HEK293 (cell line): Measurements from ENCODE around the gene TPO.

Experiments used
- CTCF ChIA-PET: fragments of 350-600 bp; formaldehyde crosslinking; extraction: SDS; loops from one replicate; lab custom pipeline; 2021; ENCODE audit warnings: antibody characterized with exemption; lab: Yijun Ruan, JAX
- POLR2A ChIA-PET: fragments of 300-600 bp; formaldehyde crosslinking; extraction: SDS; loops from one replicate; lab custom pipeline; 2020; ENCODE audit warnings: antibody characterized with exemption, inconsistent platforms; lab: Yijun Ruan, JAX
- H3K27ac ChIP-seq: fragments of 200-500 bp; sonication (Bioruptor generic); 2 replicates; pipeline ENCODE4 v1.5.1; 2014; ENCODE audit warnings: low read depth, low read length, control low read depth, inconsistent platforms; ENCODE audit errors: extremely low read depth
- H3K36me3 ChIP-seq, 2 experiments: fragments of 200-500 bp in 1 of 2; sonication (Bioruptor generic) in 1 of 2; 1 replicate in 1 of 2; 2 replicates in 1 of 2; pipeline ENCODE4 v1.5.1; 2014 to 2017; ENCODE audit warnings: inconsistent platforms in 2 of 2, low read length in 2 of 2; ENCODE audit not compliant: control insufficient read depth in 2 of 2, insufficient read depth in 1 of 2
- H3K4me1 ChIP-seq: fragments of 200-500 bp; sonication (Bioruptor generic); 2 replicates; pipeline ENCODE4 v1.5.1; 2014; ENCODE audit warnings: mild to moderate bottlenecking, low read length, inconsistent platforms; ENCODE audit not compliant: control insufficient read depth, insufficient read depth
- H3K4me3 ChIP-seq: 2 replicates; pipeline ENCODE4 v1.5.1; 2011; ENCODE audit warnings: low read depth, mild to moderate bottlenecking, control low read depth, low read length, moderate library complexity
- H3K9me3 ChIP-seq: fragments of 200-500 bp; sonication (Bioruptor generic); 2 replicates; pipeline ENCODE4 v1.5.1; 2014; ENCODE audit warnings: low read depth, low read length, inconsistent platforms; ENCODE audit not compliant: control insufficient read depth, insufficient read depth
- BCL11B ChIP-seq: fragments of 450-650 bp; formaldehyde crosslinking; IDR thresholded peaks from 2 replicates; pipeline ENCODE4 v1.5.1; 2016; ENCODE audit warnings: low read depth, missing biosample characterization, missing genetic modification characterization
- CTCF ChIP-seq: fragments of 450-650 bp; formaldehyde crosslinking; IDR thresholded peaks from 2 replicates; pipeline ENCODE4 v1.5.1; 2016; ENCODE audit warnings: missing biosample characterization, missing genetic modification characterization
- GLIS1 ChIP-seq: fragments of 450-650 bp; formaldehyde crosslinking; IDR thresholded peaks from 2 replicates; pipeline ENCODE4 v1.5.1; 2016; ENCODE audit warnings: missing biosample characterization, missing genetic modification characterization
- HOXC10 ChIP-seq: sonication (generic); formaldehyde crosslinking; IDR thresholded peaks from 2 replicates; pipeline ENCODE4 v1.8.1; 2023; ENCODE audit warnings: mild to moderate bottlenecking, missing genetic modification reagents
- SP7 ChIP-seq: fragments of 450-650 bp; formaldehyde crosslinking; IDR thresholded peaks from 2 replicates; pipeline ENCODE4 v1.5.1; 2016; ENCODE audit warnings: missing biosample characterization, missing genetic modification characterization
- ZBTB21 ChIP-seq: fragments of 450-650 bp; formaldehyde crosslinking; IDR thresholded peaks from 2 replicates; pipeline ENCODE4 v1.5.1; 2017; ENCODE audit warnings: missing biosample characterization, missing genetic modification characterization
- ZNF114 ChIP-seq: fragments of 450-650 bp; formaldehyde crosslinking; IDR thresholded peaks from 2 replicates; pipeline ENCODE4 v1.5.0; 2017; ENCODE audit warnings: missing biosample characterization, missing genetic modification characterization
- ZNF132 ChIP-seq: fragments of 450-650 bp; formaldehyde crosslinking; IDR thresholded peaks from 2 replicates; pipeline ENCODE4 v1.5.1; 2017; ENCODE audit warnings: missing biosample characterization, missing genetic modification characterization, borderline replicate concordance
- ZNF138 ChIP-seq: fragments of 450-650 bp; formaldehyde crosslinking; IDR thresholded peaks from 2 replicates; pipeline ENCODE4 v1.5.1; 2016; ENCODE audit warnings: missing biosample characterization, missing genetic modification characterization, borderline replicate concordance
- ZNF146 ChIP-seq: fragments of 450-650 bp; formaldehyde crosslinking; IDR thresholded peaks from 2 replicates; pipeline ENCODE4 v1.5.1; 2016; ENCODE audit warnings: missing biosample characterization, missing genetic modification characterization
- ZNF18 ChIP-seq: fragments of 450-650 bp; formaldehyde crosslinking; IDR thresholded peaks from 2 replicates; pipeline ENCODE4 v1.5.1; 2016; ENCODE audit warnings: missing biosample characterization, missing genetic modification characterization
- ZNF335 ChIP-seq: fragments of 450-650 bp; formaldehyde crosslinking; conservative IDR thresholded peaks from 2 replicates; pipeline ENCODE4 v1.5.1; 2016; ENCODE audit warnings: missing biosample characterization, missing genetic modification characterization
- ZNF37A ChIP-seq: fragments of 450-650 bp; IDR thresholded peaks from 2 replicates; pipeline ENCODE4 v1.5.1; 2018; ENCODE audit warnings: missing biosample characterization, missing genetic modification characterization
- ZNF510 ChIP-seq: fragments of 450-650 bp; formaldehyde crosslinking; IDR thresholded peaks from 2 replicates; pipeline ENCODE4 v1.5.1; 2018; ENCODE audit warnings: mild to moderate bottlenecking, missing genetic modification characterization, missing biosample characterization; ENCODE audit not compliant: insufficient replicate concordance
- ZNF544 ChIP-seq: fragments of 450-650 bp; formaldehyde crosslinking; IDR thresholded peaks from 2 replicates; pipeline ENCODE4 v1.5.0; 2017; ENCODE audit warnings: missing biosample characterization, missing genetic modification characterization
- ZNF549 ChIP-seq: fragments of 450-650 bp; IDR thresholded peaks from 2 replicates; pipeline ENCODE4 v1.5.1; 2018; ENCODE audit warnings: missing biosample characterization, missing genetic modification characterization, mild to moderate bottlenecking, inconsistent platforms, moderate library complexity
- ZNF639 ChIP-seq: fragments of 450-650 bp; formaldehyde crosslinking; IDR thresholded peaks from 2 replicates; pipeline ENCODE4 v1.5.1; 2016; ENCODE audit warnings: missing biosample characterization, missing genetic modification characterization
- ZNF792 ChIP-seq: fragments of 450-650 bp; formaldehyde crosslinking; IDR thresholded peaks from 2 replicates; pipeline ENCODE4 v1.5.1; 2016; ENCODE audit warnings: missing biosample characterization, missing genetic modification characterization
- TF ChIP-seq, protein P1 (sequence below): fragments of 450-650 bp; formaldehyde crosslinking; conservative IDR thresholded peaks from 2 replicates; pipeline ENCODE4 v1.5.1; 2016; ENCODE audit warnings: low read depth, missing biosample characterization, missing genetic modification characterization

Gene TPO

DNA sequence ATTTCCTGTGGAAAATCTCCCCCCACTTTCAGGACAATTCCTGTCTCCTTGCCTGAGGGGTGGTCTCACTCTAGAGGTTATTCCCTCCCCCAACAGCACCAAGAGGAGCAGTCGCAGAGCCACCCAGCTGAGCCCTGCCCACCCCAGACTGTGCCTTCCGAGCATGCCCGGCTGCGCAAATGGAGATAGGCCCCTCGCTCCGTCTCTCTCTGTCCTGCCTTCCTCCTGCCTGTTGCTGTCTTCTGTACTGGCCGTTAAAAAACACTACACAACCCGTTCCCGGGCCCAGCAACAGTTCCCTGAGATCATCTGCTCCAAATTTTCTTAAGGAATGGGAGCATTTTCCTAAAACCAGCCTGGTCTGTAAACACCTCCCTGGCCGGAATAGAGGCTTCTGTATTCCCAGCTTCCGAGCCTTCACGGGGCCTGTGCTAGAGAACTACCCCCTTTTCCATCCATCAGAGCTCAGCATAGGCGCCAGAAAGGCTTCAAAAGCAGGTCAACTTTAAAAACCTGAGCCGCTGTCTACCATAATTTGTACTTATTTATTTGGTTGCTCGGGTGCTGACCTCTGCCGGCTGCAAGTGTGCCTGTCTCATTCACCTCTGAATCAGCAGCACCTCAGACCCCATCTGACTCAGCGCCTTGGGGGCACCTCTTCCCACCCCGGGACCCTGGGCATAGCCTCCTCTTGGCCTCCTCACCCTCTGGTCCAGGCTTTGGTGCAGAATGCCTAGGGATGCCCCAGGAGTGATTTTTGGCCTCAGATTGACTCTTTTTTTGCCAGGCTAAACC, 171.6 kb downstream of the TPO start:
- Histone ChIP-seq H3K36me3 (no peaks in the 10 kb centered on the region), H3K9me3 (no peaks in the 10 kb centered on the region), H3K4me3 (no peak overlapping the region), H3K4me1 (no peaks in the 10 kb centered on the region), H3K27ac (no peak overlapping the region)
- ChIA-PET CTCF (no interaction called here), POLR2A (no interaction called here)
- no peak for TF ChIP-seq ZNF792 (tag by site-specific recombination)
- no peak for TF ChIP-seq HOXC10 (CRISPR knock-in tag)
- TF ChIP-seq ZNF138 (tag by site-specific recombination), result no peak
- no peak for TF ChIP-seq ZNF510 (tag by site-specific recombination)
- TF ChIP-seq BCL11B, result no peak
- TF ChIP-seq ZNF18, result no peak
- TF ChIP-seq ZNF114 (tag by site-specific recombination), result no peak
- no peak for TF ChIP-seq GLIS1 (tag by site-specific recombination)
- no peak for TF ChIP-seq CTCF (tag by site-specific recombination)
- TF ChIP-seq ZNF37A (tag by site-specific recombination), result no peak
- no peak for TF ChIP-seq ZNF132 (tag by site-specific recombination)
- no peak for TF ChIP-seq ZNF639 (tag by site-specific recombination)
- TF ChIP-seq, protein P1, sequence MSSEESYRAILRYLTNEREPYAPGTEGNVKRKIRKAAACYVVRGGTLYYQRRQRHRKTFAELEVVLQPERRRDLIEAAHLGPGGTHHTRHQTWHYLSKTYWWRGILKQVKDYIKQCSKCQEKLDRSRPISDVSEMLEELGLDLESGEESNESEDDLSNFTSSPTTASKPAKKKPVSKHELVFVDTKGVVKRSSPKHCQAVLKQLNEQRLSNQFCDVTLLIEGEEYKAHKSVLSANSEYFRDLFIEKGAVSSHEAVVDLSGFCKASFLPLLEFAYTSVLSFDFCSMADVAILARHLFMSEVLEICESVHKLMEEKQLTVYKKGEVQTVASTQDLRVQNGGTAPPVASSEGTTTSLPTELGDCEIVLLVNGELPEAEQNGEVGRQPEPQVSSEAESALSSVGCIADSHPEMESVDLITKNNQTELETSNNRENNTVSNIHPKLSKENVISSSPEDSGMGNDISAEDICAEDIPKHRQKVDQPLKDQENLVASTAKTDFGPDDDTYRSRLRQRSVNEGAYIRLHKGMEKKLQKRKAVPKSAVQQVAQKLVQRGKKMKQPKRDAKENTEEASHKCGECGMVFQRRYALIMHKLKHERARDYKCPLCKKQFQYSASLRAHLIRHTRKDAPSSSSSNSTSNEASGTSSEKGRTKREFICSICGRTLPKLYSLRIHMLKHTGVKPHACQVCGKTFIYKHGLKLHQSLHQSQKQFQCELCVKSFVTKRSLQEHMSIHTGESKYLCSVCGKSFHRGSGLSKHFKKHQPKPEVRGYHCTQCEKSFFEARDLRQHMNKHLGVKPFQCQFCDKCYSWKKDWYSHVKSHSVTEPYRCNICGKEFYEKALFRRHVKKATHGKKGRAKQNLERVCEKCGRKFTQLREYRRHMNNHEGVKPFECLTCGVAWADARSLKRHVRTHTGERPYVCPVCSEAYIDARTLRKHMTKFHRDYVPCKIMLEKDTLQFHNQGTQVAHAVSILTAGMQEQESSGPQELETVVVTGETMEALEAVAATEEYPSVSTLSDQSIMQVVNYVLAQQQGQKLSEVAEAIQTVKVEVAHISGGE (tag by site-specific recombination), result no peak
- TF ChIP-seq ZNF146 (tag by site-specific recombination), result no peak
- no peak for TF ChIP-seq SP7 (tag by site-specific recombination)
- no peak for TF ChIP-seq ZNF335 (tag by site-specific recombination)
- no peak for TF ChIP-seq ZNF544 (tag by site-specific recombination)
- no peak for TF ChIP-seq ZNF549 (tag by site-specific recombination)
- TF ChIP-seq ZBTB21 (tag by site-specific recombination), result no peak
